ENCODE results near the gene SH3BP5.

SH3BP5 gene

DNA sequence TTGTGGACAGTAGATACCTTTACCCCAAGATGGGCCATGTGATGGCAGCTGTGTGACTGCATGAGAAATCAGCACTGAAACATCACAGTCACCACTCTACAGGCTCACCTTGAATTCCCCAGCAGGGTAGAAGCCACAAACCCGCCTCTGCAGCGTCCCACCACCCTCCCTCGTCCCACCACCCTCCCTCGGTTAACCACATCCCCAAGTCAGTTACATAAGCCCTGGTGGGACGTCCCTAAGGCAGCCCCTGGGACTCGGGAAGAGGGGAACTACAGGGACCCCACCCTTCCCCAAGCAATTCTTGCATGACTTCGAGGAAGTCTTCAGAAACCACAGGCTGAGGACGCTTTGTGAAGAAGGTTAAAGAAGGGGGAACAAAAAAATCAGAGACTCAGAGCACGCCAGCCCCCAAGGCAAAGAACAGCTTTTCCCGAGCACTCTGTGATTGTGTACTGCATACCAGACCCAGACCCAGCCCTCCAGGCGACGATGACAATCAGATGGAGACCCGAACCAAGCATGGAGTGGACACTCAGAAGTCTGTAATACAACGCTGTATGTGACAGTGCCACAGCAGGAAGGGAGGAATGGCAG, 60.5 kb downstream of the SH3BP5 start:
- no peak for DNase-seq

DNA sequence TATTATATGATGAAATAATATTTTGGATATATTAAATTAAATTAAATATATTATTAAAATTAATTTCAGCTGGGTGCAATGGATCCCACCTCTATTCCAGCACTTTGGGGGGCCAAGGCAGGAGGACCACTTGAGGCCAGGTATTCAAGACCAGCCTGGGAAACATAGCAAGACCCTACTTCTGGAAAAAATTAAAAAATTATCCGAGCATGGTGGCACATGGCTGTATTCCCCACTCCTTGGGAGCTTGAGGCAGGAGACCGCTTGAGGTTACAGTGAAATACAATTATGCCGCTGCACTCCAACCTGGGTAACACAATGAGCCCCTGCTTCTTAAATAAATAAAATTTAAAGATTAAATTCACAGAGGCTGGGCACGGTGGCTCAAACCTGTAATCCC, 61.4 kb downstream of the SH3BP5 start:
- no peak for DNase-seq

DNA sequence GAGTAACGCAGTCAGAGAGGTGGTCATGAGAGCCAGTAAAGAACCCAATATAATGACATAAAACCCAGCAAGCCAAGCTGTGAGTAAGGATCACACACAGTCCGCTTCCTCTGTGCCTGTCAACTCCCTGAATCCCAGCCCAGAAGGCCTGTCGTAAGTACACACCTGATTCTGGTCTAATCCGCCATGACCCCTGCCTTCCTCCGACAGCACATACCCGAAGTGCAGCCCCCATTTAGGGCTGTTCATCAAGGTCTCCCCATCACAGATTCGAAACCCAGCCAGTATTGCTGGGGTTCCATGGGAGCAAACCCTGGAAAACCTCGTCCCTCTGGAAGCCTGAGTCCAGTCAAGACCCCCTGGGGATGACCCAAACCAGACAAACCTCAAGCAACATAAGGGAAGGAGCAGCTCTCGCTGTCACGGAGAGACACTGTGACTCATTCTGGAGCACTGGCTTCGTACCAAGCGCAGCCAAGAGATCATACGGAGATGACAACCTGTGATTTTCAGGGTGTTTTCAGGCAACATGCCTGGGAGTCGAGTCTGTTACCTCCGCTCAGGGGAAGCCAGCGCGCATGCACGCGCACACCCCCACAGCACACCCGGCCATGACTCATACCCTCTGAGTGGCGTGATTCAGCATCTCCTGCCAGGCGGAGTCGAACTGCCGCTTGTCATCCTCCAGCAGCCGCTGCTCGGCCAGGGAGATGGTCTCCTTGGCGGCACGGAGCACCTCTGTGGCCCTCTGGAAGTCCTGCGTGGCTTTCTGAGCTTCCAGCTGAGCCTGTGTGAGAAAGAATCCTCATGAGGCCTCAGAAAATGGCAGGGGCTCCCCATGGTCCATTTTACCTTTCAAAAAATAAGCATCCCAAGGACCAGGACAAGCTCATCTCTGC, 63.0 kb downstream of the SH3BP5 start:
- peak; percentile 80 to 86 for DNase-seq

DNA sequence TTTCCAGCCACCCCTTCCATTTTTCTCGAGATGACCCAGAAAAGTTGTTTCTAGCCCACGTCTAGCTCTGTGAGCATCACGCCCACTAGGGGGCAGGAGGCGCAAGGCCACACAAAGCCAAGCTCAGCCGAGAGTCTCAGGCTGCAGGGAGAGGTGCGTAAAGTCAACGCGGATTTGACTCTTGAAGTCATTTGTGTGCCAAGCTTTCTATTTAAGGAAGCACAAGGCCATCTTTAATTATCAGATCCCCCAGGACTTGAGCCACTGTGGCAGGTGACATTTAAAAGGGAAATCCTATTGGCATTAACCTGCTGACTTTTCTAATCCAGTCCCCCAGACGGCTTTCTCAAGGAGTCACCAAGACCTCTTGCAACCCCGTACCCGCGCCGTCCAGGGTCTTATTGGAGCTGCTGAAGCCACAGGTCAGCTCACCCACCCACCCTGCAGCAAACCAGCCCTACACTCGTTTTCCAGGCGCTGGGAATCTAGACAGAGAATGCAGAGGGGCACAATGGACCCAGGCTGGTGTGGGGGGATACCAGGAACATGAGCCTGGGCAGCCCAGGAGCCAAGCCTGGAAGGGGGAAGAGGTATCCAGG, 64.3 kb downstream of the SH3BP5 start:
- peak; percentile 60 to 78 for DNase-seq

DNA sequence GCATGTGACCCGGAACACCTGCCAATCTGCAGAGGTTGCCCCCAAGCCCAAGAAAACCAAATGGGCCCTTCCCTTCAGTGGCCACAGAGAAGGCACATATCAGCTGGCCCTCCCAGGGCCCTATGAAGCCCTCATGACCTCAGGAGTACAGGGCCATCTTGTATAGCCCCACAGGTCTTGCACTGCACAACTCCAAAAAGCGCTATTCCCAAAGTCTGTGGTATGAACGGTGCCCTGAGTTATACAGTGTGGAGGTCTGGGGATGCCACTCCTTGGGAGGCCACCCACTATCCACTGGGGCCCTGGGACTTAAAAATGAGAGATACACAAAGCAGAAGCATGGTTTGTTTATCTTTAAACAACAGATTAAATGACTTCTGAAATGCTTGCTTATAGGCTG, 64.9 kb downstream of the SH3BP5 start:
- DNase-seq = no peak

DNA sequence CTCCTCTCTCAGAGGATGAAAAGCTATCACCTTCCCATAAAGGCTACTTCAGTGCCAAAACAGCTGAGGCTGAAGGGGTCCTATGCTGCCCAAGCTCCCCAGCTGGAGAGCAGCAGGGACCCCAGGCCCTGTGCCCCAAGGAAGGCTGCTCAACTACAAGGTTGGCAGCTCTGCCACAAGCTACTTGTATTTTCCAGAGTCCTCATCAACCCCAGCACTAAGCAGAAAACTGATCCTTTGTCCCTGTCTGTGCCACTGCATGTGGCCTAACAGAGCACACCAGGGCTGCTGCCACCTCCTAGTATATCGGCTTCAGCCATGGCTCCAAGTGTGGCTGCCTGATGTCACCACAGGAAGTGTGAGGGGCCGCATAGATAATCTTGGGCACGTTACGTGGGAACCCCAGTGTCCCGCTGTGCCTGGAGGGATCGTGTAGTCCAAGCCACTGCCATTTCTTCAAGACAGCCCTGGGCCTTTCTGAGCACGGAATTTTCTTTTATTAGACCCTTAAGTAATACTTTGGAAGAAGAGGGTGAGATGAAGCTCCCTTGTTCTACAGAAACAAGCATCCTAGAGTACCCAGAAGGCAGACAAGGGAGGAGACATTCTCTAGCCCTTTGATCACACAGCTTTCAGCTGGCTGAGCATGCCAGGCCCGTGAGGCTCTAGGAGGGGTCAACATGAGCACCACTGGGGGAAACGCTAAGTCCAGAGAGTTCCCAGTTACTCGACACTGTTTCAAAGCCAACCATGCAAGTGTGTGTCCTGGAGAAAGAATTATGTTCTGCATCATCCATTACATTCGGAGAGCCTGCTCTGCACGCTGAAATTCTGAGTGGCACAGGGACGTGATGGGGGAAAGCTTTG, 65.6 kb downstream of the SH3BP5 start:
- DNase-seq = no peak

DNA sequence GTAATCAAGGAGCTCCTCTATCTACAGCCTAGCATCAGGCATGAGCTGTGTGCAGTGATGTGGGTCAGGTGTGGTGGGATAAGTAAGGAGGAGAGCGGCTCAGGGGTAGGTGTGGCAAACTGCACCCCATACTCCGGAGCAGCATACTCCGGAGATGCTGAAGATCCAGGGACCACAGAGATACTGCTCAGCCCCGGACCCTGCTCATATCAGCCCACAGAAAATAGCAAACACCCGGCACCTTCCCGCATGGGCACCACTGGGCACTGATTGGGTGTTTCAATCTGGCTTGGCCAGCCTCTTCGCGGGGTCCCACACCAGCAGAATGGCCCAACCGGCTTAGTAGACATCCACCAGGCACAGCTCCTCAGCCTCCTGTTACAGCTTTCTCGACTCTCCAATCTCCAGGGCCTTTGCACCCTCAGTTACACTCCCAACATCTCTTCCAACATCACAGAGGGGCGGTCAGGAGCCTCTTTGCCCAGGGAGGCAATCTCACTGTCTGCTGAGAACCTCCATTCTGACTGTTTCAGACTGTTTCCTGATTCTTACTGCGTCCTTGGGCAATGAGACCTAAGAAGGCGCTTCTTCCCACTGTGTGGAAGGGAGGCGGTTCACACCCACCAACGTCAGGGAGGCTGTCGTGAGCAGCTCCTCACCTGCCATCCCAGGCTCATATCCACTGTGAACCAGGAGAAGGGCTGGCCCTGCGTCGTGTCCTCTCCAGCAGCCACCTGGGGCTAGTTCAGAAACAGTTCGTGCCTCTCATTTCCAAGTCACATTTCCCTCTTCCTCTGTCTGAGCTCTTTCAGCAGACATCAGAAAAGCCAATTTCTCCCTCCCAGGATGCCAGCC, 66.5 kb downstream of the SH3BP5 start:
- DNase-seq = no peak

DNA sequence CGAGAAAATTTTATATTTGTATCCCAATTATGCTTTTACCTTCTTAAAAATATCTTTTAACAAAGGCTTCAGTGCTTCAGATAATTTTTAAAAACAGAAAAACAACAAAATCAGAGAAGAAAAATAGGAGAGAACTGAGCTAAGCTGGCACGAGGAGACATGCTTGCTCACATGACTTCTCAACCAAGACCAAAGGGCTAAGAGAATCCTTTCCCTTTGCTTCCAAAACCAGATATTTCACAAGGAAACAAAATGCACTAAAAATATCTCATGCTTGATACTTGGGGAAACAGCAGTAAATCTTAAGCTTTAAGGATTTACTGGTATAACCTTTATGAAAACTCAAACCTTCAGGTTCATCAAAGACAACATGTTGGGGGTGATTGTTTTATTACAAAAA, 67.9 kb downstream of the SH3BP5 start:
- no peak for DNase-seq

DNA sequence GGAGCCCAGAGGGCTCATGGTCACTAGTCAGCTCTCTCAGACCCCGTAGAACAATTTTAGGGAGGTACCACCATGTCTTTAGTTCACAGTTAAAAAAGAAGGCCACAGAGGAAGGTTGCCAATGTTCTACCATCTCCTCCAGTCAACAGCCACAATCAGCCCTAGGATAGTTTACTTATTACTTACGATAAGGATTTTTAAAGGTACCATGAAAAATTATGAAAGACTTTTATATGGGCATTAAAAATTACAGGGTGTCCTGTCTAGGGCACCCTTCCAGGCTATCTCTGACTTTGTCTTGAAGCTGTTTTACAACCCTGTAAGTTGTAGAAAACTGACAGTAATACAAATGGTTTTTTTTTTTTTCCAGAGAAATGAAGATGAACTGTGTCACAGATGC, 68.5 kb downstream of the SH3BP5 start:
- no peak for DNase-seq

DNA sequence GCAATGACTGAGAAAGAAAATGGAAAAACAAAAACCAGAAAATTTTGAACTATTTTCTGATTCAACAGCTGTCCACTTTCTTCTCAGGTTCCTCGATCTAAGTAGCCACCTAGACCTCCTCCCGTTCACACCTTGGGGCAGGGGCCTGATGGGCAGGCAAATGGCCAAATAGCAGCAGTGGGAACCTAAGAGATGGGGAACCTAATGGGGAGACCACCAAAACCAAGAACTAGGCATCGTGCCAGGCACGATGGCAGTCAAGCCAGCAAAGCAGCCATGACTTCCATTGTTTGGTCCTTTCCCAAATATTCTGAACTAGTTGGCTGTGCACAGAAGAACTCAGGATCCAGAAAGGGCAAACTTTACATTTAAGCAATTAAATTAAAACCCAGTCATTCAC, 69.3 kb downstream of the SH3BP5 start:
- no peak for DNase-seq

DNA sequence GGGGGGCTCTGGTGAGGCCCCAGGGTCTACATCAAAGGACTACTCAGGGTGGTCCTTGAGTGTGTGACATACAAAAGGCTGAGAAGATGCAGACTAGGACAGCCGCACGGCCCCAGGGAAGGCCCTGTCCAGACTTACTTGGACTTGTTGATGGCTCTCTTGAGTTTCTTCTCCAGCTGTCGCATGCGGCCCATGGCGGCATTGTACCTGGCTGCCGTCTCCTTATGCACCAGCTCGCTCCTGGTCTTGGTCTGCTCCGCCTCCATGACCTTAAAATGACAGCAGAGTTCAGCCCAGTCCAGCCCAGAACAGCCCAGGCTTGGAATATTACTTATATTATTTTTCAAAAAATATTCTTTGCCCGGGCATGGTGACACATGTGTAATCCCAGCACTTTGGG, 70.4 kb downstream of the SH3BP5 start:
- no peak for DNase-seq

DNA sequence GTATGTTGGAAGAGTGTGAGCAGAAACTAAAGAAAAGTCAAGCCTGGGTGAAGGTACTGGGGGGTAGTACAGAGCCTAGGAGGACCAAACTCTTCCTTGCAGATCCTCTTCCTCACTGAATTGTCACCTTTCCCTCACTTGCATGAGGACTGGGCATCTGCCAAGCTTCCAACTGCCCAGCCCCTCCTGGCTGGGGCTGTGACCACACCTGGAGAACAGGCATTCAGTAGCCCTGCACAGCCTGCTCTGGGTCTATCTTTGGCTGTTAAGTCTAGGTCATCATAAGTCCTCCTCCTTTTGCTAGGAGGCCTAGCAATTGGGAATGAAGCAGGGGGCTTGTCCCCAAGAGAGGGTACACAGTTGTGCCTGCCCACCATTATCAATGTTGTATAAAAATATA, 71.1 kb downstream of the SH3BP5 start:
- no peak for DNase-seq

DNA sequence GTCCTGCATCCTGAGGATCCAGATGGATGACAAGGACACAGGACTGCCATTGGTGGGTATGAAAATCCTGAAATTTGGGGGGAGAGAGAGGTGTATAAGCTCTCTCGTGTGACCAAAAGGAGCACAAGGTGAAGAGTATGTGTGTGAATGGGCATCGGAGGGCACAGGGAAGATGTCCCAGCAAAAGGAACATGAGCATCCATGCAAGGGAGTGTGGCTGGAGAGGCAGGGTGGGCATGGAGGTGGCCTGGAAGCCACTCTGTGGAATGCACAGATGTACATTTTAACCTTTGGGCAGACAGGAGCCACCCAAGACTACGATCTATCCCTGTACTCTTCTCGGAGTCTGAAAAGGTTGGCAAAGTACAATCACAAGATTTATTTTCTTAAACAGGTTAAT, 71.9 kb downstream of the SH3BP5 start:
- DNase-seq = no peak

DNA sequence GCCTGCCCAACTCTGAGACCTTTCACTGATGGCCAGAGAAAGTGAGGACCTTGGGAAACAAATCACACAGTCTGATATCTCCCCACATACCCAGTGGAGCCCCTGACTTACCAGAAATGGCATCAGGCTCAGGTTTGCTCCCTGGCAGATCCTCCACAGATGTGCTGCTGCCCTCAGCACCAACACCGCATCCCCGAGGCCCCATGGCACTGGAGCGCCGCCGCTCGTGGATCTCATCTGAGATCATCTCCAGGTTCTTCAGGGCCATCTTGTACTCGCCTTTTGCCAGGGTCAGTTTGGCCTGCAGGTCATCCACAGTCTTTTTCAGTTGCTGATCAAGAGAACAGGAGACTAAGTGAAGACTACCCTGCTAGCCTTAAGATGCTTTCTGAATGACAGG, 73.7 kb downstream of the SH3BP5 start:
- DNase-seq = no peak

DNA sequence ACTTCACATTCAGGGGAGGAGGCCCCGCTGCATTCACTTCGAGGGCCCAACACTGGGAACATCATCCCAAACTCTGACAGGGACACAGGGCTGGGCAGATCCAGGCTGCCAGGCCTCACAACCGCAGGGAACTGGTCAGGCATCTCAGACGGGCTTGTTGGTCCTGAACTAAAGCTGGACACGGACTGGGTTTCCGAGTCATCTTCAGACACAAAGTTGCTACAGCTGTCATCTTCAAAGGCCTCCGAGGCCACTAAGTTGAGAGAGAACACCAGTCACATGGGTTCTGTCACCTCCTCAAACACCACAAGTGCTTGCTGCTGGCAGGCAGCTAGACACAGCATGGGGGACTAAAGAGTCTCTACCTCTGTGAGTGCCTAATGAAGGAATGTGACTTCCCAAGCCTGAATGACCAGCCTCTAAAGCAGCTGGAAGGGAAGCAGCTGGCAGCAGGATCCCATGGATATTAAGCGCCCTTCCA, 75.5 kb downstream of the SH3BP5 start:
- DNase-seq = no peak

DNA sequence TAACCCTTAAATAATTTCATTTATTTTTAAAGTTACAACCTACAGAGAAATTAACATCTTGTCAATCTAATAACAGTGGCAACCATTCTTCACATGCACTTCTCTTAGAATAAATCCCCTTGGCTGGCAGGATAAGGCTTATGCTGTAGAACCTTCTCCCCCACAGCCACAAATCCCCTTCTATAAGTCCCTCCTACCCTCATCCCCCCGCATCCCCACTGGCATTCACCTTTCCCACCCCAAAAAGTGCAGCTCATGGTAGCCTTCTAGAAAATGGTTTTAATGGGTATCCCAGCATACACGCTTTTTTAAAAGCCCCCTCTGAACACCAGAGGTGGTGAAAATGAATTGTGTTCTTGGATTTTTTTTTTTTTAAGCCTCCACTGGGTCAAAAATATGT, 77.2 kb downstream of the SH3BP5 start:
- no peak for DNase-seq

DNA sequence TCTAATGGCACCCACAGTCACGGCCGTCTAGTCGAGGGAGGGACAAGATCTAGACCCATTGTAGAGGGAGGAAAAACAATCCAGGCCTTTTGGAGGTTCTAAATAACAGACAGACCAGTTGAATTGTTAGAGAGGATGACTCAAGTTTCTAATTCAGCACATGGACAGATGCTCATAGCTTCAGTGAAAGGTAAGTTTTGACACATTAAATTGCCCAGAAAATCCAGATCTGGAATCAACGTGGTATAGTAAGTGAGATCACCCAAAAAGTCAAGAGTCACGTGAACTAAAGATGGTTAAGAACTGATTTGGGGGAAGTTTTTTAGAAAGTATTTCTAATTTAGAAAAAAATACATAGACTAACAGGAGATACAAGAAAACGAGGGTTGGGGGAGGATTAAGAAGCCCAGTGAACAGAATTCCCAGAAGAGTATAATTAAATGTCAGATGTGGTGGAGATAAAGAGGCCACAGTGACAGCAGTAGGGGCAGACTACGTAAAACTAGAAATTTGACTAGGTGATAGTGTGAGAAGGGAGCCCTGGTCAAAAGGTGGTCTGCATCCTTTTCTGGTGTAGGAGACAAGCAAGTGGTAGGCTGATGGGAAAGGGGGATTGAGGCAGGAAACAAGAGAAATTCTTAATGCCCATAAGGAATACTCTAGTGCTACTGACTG, 79.2 kb downstream of the SH3BP5 start:
- no peak for DNase-seq

DNA sequence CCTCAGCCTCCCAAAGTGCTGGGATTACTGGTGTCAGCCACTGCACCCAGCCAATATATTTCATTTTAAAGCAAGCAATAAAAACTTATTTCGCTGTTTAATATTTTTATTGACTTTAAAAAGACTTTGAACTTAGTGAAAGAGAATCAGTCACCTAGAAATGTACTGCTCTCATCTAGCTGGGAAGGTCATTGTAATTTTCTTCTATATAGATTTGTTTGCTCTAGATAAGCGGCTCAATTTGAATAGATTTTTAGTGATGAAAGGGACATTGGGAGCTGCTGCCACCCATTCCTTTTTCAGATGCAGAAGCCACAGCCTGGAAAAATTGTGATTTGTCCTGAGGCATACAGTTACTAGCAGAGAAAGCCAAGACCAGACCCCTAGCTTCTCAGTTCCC, 86.2 kb downstream of the SH3BP5 start:
- no peak for DNase-seq

DNA sequence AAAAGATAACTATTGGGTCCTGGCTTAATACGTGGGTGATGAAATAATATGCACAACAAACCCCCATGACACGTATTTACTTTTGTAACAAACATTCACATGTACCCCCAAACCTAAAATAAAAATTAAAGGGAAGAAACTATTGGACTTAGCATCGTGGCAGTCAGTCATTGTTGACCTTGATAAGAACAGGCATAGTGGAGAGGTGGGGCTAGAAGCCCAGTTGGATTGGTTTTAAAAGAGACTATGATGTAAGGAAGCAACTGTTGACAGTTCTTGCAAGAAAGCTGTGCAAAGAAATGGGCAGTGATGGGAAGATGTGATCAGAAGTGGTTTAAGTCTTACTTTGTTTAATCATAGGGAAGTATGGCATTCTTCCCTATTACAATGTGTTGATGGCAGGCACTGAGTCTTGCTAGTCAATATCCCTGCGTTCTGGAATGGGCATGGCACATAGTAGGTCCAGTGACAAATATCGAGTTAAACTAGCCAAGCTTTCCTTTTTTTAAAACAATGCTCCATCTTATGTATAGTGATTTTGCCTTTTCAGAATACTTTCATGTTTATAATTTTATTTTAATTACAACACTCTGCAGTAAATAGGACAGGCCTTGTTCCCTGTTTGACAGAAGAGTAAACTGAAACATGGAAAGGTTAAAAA, 88.4 kb downstream of the SH3BP5 start:
- no peak for DNase-seq

DNA sequence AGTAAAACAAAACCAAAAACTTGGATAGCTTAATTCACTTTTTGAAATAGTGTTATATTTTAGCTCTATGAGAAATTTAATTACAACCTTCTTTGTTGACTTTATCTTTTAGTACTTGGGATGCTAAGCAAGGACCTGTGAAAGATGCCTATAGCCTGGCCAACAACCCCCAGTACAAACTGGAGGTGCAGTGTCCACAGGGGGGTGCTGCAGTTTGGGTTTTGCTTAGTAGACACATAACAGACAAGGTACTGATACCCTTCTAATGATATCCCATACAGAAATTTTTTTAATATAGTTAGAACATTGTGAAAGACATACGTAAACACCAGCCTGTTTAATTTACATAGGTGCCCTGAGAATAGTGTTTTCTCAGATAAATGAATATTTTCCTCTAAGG, 91.0 kb downstream of the SH3BP5 start:
- DNase-seq = no peak

DNA sequence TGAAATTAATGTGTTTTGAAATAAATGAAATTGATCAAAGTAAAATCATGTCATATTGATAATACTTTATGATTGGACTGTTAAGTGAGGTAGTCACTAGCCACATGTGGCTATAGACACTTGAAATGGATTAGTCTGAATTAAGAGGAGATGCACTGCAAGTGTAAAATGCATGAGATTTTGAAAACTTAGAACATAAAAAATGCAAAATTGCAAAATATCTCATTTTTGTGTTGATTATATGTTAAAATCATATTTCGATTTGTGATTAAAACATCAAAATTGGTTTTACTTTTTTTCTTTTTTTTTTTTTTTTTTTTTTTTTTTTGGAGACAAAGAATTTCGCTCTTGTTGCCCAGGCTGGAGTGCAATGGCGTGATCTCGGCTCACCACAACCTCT, 103.1 kb downstream of the SH3BP5 start:
- no peak for DNase-seq
